ENCODE measurements around the gene ZC3H12C.

ZC3H12C gene

GRCh38 chr11:110184456-110184855 lies 91.3 kb downstream of the ZC3H12C start:
- WGBS: 93% methylated on average over 6 of the region's 7 CpGs
- Histone ChIP-seq H3K27me3 (ENCODE audit: control insufficient read depth in 1 of 2, insufficient read depth in 1 of 2, low read length in 2 of 2) (no peaks in the 10 kb centered on the region), H3K4me3 (ENCODE audit: insufficient read depth in 1 of 2, low read depth in 1 of 2, low read length in 2 of 2) (no peak overlapping the region), H2BK12ac (ENCODE audit: low read length in 2 of 2) (peak overlapping the region in 1 of 2 experiments; percentile 16), H3K4me1 (ENCODE audit: control insufficient read depth, insufficient read depth, low read depth, low read length) (peaks cover 16% of the 10 kb centered on the region), H3K18ac (ENCODE audit: low read depth in 1 of 2, low read length in 2 of 2) (no peak overlapping the region), H3K9me3 (ENCODE audit: control insufficient read depth, low read length) (no peaks in the 10 kb centered on the region), H3K9ac (ENCODE audit: low read length) (no peak overlapping the region), H4K8ac (ENCODE audit: low read length) (no peak overlapping the region), H3K79me1 (replicated peaks; ENCODE audit: low read length, poor library complexity, severe bottlenecking) (no peaks in the 10 kb centered on the region), H2AK5ac (ENCODE audit: low read length, severe bottlenecking) (no peak overlapping the region), H3K23ac (ENCODE audit: low read length in 2 of 2) (no peak overlapping the region), H2AFZ (ENCODE audit: low read depth, low read length) (no peak overlapping the region), H3K4me2 (ENCODE audit: low read length, poor library complexity, severe bottlenecking) (no peak overlapping the region), H2BK120ac (ENCODE audit: low read depth, low read length) (no peak overlapping the region), H3K14ac (ENCODE audit: low read length in 2 of 2) (no peak overlapping the region), H3K36me3 (ENCODE audit: control insufficient read depth in 1 of 2, insufficient read depth in 2 of 2, low read depth in 1 of 2, low read length in 2 of 2) (peaks cover 0 to 3% of the 10 kb centered on the region in 2 experiments), H2BK5ac (ENCODE audit: low read depth, low read length, poor library complexity, severe bottlenecking) (no peak overlapping the region), H2BK15ac (ENCODE audit: low read depth, poor library complexity, severe bottlenecking) (no peak overlapping the region), H3K27ac (ENCODE audit: low read length, poor library complexity, severe bottlenecking) (no peak overlapping the region), H4K91ac (ENCODE audit: low read length) (no peak overlapping the region), H3K4ac (ENCODE audit: low read depth in 1 of 2, low read length in 2 of 2) (no peak overlapping the region)
- no peak for DNase-seq

GRCh38 chr11:110185121-110185591 lies 92.0 kb downstream of the ZC3H12C start:
- Histone ChIP-seq H2AK5ac (ENCODE audit: low read length, severe bottlenecking) (peak overlapping the region; percentile 22), H3K27ac (ENCODE audit: low read length, poor library complexity, severe bottlenecking) (no peak overlapping the region), H3K4ac (ENCODE audit: low read depth in 1 of 2, low read length in 2 of 2) (no peak overlapping the region), H2BK5ac (ENCODE audit: low read depth, low read length, poor library complexity, severe bottlenecking) (no peak overlapping the region), H3K4me1 (ENCODE audit: control insufficient read depth, insufficient read depth, low read depth, low read length) (peaks cover 16% of the 10 kb centered on the region), H3K4me2 (ENCODE audit: low read length, poor library complexity, severe bottlenecking) (no peak overlapping the region), H3K9ac (ENCODE audit: low read length) (no peak overlapping the region), H3K18ac (ENCODE audit: low read depth in 1 of 2, low read length in 2 of 2) (no peak overlapping the region), H3K79me1 (replicated peaks; ENCODE audit: low read length, poor library complexity, severe bottlenecking) (no peaks in the 10 kb centered on the region), H3K23ac (ENCODE audit: low read length in 2 of 2) (no peak overlapping the region), H4K8ac (ENCODE audit: low read length) (no peak overlapping the region), H3K36me3 (ENCODE audit: control insufficient read depth in 1 of 2, insufficient read depth in 2 of 2, low read depth in 1 of 2, low read length in 2 of 2) (peaks cover 0 to 3% of the 10 kb centered on the region in 2 experiments), H2AFZ (ENCODE audit: low read depth, low read length) (peak overlapping the region; percentile 36), H2BK12ac (ENCODE audit: low read length in 2 of 2) (no peak overlapping the region), H2BK15ac (ENCODE audit: low read depth, poor library complexity, severe bottlenecking) (no peak overlapping the region), H3K4me3 (ENCODE audit: insufficient read depth in 1 of 2, low read depth in 1 of 2, low read length in 2 of 2) (no peak overlapping the region), H3K14ac (ENCODE audit: low read length in 2 of 2) (no peak overlapping the region), H4K91ac (ENCODE audit: low read length) (no peak overlapping the region), H2BK120ac (ENCODE audit: low read depth, low read length) (no peak overlapping the region), H3K27me3 (ENCODE audit: control insufficient read depth in 1 of 2, insufficient read depth in 1 of 2, low read length in 2 of 2) (no peaks in the 10 kb centered on the region), H3K9me3 (ENCODE audit: control insufficient read depth, low read length) (no peaks in the 10 kb centered on the region)
- WGBS: 38% methylated on average over 3 of the region's 3 CpGs
- DNase-seq: peak; percentile 45

GRCh38 chr11:110185599-110185998 lies 92.4 kb downstream of the ZC3H12C start:
- 75% methylated on average over 6 of the region's 7 CpGs for WGBS
- Histone ChIP-seq H3K14ac (ENCODE audit: low read length in 2 of 2) (no peak overlapping the region), H2BK12ac (ENCODE audit: low read length in 2 of 2) (no peak overlapping the region)

GRCh38 chr11:110186456-110186855 lies 93.3 kb downstream of the ZC3H12C start:
- Histone ChIP-seq H3K36me3 (ENCODE audit: control insufficient read depth in 1 of 2, insufficient read depth in 2 of 2, low read depth in 1 of 2, low read length in 2 of 2) (peaks cover 0 to 3% of the 10 kb centered on the region in 2 experiments), H3K4me2 (ENCODE audit: low read length, poor library complexity, severe bottlenecking) (no peak overlapping the region), H3K14ac (ENCODE audit: low read length in 2 of 2) (no peak overlapping the region), H3K79me1 (replicated peaks; ENCODE audit: low read length, poor library complexity, severe bottlenecking) (no peaks in the 10 kb centered on the region), H2AFZ (ENCODE audit: low read depth, low read length) (no peak overlapping the region), H3K9ac (ENCODE audit: low read length) (no peak overlapping the region), H3K18ac (ENCODE audit: low read depth in 1 of 2, low read length in 2 of 2) (no peak overlapping the region), H2BK15ac (ENCODE audit: low read depth, poor library complexity, severe bottlenecking) (no peak overlapping the region), H3K23ac (ENCODE audit: low read length in 2 of 2) (no peak overlapping the region), H3K27ac (ENCODE audit: low read length, poor library complexity, severe bottlenecking) (no peak overlapping the region), H4K8ac (ENCODE audit: low read length) (no peak overlapping the region), H3K27me3 (ENCODE audit: control insufficient read depth in 1 of 2, insufficient read depth in 1 of 2, low read length in 2 of 2) (no peaks in the 10 kb centered on the region), H2BK12ac (ENCODE audit: low read length in 2 of 2) (no peak overlapping the region), H4K91ac (ENCODE audit: low read length) (no peak overlapping the region), H3K4me3 (ENCODE audit: insufficient read depth in 1 of 2, low read depth in 1 of 2, low read length in 2 of 2) (no peak overlapping the region), H2AK5ac (ENCODE audit: low read length, severe bottlenecking) (no peak overlapping the region), H3K9me3 (ENCODE audit: control insufficient read depth, low read length) (no peaks in the 10 kb centered on the region), H2BK120ac (ENCODE audit: low read depth, low read length) (no peak overlapping the region), H3K4ac (ENCODE audit: low read depth in 1 of 2, low read length in 2 of 2) (no peak overlapping the region), H2BK5ac (ENCODE audit: low read depth, low read length, poor library complexity, severe bottlenecking) (no peak overlapping the region), H3K4me1 (ENCODE audit: control insufficient read depth, insufficient read depth, low read depth, low read length) (peaks cover 16% of the 10 kb centered on the region)
- 96% methylated on average over 5 of the region's 5 CpGs for WGBS
- DNase-seq: no peak

More at GRCh38 chr11:110185599-110185998, 92.4 kb downstream of the ZC3H12C start:
- Histone ChIP-seq H3K36me3 (ENCODE audit: control insufficient read depth in 1 of 2, insufficient read depth in 2 of 2, low read depth in 1 of 2, low read length in 2 of 2) (peaks cover 0 to 3% of the 10 kb centered on the region in 2 experiments), H4K8ac (ENCODE audit: low read length) (no peak overlapping the region), H3K4ac (ENCODE audit: low read depth in 1 of 2, low read length in 2 of 2) (no peak overlapping the region), H2AFZ (ENCODE audit: low read depth, low read length) (peak overlapping the region; percentile 36), H3K9me3 (ENCODE audit: control insufficient read depth, low read length) (no peaks in the 10 kb centered on the region), H4K91ac (ENCODE audit: low read length) (no peak overlapping the region), H3K4me3 (ENCODE audit: insufficient read depth in 1 of 2, low read depth in 1 of 2, low read length in 2 of 2) (no peak overlapping the region), H3K4me1 (ENCODE audit: control insufficient read depth, insufficient read depth, low read depth, low read length) (peaks cover 16% of the 10 kb centered on the region), H2AK5ac (ENCODE audit: low read length, severe bottlenecking) (peak overlapping the region; percentile 22), H3K4me2 (ENCODE audit: low read length, poor library complexity, severe bottlenecking) (no peak overlapping the region), H3K9ac (ENCODE audit: low read length) (no peak overlapping the region), H3K27ac (ENCODE audit: low read length, poor library complexity, severe bottlenecking) (no peak overlapping the region), H2BK120ac (ENCODE audit: low read depth, low read length) (no peak overlapping the region), H3K27me3 (ENCODE audit: control insufficient read depth in 1 of 2, insufficient read depth in 1 of 2, low read length in 2 of 2) (no peaks in the 10 kb centered on the region), H2BK5ac (ENCODE audit: low read depth, low read length, poor library complexity, severe bottlenecking) (no peak overlapping the region), H2BK15ac (ENCODE audit: low read depth, poor library complexity, severe bottlenecking) (no peak overlapping the region), H3K18ac (ENCODE audit: low read depth in 1 of 2, low read length in 2 of 2) (no peak overlapping the region), H3K23ac (ENCODE audit: low read length in 2 of 2) (no peak overlapping the region), H3K79me1 (replicated peaks; ENCODE audit: low read length, poor library complexity, severe bottlenecking) (no peaks in the 10 kb centered on the region)
- no peak for DNase-seq

All from mesenchymal stem cell (in vitro differentiated cells and primary cell).